GM12873 (cell line): Measurements from ENCODE around the gene PRSS8.

Source experiments
- TF ChIP-seq, protein P1 (sequence below): IDR thresholded peaks from 2 replicates; pipeline ENCODE4 v1.5.1; 2012; ENCODE audit warnings: low read depth, mild to moderate bottlenecking, moderate library complexity, low read length, control low read depth; ENCODE audit not compliant: insufficient read depth; ENCODE audit errors: missing control alignments

The PRSS8 gene

DNA sequence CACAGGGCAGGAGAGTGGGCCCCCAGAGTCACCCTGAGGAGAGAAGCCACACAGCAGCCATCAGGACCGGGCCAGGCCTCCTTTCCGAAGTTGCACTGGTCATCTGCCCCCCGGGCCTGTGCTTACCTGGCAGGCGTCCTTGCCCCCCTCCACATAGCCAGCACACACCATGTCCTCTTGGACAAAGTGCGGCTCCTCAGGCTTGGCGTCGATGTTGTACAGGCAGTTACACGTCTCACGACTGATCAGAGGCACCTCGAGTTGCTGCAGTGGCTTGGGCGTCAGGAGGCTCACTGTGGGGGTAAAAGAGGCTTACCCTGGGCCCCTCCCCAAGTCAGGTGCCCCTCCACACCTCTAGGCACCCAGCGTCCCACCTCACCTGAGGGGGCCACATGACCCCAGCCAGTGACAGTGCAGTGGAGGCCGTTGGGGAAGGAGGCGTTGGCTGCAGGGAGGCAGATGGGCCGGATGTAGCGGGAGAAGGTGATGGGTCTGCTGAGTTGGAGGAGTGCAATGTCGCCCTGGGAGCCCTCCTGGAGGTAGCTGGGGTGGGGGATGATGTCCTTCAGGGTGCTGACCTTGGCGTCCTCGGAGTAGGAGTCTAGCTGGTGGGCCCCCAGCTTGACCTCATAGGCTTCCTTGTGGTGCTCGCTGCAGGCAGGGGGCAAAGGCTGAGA is 3.1 kb downstream of the PRSS8 start:
- TF ChIP-seq, protein P1, sequence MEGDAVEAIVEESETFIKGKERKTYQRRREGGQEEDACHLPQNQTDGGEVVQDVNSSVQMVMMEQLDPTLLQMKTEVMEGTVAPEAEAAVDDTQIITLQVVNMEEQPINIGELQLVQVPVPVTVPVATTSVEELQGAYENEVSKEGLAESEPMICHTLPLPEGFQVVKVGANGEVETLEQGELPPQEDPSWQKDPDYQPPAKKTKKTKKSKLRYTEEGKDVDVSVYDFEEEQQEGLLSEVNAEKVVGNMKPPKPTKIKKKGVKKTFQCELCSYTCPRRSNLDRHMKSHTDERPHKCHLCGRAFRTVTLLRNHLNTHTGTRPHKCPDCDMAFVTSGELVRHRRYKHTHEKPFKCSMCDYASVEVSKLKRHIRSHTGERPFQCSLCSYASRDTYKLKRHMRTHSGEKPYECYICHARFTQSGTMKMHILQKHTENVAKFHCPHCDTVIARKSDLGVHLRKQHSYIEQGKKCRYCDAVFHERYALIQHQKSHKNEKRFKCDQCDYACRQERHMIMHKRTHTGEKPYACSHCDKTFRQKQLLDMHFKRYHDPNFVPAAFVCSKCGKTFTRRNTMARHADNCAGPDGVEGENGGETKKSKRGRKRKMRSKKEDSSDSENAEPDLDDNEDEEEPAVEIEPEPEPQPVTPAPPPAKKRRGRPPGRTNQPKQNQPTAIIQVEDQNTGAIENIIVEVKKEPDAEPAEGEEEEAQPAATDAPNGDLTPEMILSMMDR = no peak

DNA sequence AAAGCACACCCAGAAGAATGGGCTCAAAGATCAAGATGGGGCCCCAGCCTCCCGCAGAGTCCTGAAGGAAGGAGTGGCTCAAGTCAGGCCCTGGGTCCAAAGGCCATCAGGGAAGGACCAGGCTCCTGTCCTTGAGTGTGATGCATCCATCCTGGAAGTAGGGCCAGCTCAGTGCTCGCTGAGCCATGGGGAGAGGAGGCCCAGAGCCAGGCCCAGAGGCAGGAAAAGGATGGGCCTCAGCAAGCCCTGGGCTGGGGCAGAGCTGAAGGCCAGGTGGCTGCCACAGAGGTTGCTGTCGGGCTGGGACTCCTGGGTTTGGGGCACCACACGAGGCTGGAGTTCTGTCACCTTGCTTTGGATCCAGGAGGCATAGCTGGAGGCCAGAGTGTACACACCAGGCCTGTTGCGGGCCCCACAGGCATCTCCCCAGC is 3.7 kb downstream of the PRSS8 start:
- TF ChIP-seq, protein P1 = no peak

DNA sequence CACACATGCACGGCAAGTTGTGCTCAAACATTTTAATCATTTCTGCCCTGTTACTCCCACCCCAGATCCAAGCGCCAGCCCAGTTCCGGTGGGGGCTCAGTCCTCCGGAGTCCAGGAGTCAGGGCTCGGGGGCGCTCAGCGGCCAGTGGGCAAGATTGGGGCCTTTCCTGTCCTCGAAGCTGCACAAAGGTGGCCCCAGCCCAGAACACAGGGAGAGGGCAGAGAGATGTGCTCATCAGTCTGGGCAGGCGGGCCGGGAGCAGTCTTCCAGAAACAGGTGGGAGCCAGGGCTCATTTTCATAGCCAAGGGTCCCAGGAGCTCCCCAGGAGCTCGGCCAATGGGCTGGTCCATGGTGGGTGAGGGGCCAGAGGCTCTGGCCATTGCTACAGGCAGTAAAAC is 4.1 kb downstream of the PRSS8 start:
- TF ChIP-seq, protein P1 = no peak

DNA sequence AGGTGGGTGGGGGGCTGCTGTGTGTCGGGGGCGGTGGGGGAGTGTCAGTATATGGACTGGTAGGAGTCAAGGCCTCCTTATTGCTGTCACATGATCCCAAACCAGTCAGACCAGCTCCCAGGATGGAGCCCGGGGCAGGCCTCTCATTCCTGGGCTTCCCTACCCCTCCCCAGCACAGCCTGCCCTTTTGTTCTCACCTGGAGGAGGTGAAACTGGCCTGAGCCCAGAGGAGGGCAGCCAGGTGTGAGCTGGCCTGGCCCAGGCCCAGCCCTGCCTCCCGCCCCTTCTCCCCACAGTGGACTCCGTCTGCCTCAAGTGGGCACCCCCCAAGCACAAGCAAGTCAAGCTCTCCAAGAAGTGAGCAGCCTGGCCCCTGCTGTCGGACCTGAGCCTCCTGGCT is 4.6 kb downstream of the PRSS8 start:
- TF ChIP-seq, protein P1 = no peak

DNA sequence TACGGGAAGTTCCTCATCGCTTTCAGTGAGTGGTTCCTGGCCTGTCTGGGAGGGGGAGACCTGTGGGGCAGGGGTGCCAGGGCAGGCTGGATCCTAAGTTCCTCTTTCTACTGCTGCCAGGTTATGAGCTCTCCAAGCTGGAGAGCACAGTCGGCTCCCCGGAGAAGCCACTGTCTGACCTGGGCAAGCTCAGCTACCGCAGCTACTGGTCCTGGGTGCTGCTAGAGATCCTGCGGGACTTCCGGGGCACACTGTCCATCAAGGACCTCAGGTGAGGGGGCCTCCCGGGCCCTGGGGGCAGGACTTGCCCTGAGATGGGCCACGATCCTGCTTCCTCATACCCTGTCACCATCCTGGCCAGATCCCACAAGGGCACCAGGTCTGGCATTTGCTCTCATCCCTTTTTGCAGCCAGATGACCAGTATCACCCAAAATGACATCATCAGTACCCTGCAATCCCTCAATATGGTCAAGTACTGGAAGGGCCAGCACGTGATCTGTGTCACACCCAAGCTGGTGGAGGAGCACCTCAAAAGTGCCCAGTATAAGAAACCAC is 5.1 kb downstream of the PRSS8 start:
- TF ChIP-seq, protein P1 = no peak

DNA sequence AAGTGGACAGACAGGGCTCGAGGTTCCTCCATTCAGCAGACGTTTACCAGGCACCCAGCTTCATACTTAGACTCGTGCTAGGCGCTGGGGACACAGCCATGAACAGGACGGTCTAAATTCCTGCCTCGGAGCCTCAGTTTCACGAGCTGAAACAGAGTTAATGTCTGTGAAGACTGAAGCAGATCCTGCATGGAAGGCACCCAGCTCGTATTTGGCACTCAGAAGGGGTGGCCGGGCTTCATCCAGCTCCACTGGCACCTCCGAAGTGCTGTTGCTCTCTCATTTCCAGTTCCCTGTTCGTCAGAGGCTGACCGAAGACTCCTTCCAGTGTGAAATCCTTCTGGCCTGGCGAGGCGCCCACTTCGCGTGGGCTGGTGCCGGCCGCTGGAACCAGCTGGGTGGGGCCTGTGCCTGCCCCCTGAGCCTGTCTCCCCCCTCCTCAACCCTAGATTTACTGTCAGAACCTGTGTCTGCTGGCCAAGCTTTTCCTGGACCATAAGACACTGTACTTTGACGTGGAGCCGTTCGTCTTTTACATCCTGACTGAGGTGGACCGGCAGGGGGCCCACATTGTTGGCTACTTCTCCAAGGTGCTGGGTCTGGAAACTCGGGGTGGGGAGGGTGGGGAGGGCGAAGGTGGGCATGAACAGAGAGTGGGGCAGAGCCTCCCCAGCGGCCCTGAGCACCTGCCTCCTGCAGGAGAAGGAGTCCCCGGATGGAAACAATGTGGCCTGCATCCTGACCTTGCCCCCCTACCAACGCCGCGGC is 5.8 kb downstream of the PRSS8 start:
- TF ChIP-seq, protein P1 = no peak
